NK-92 treated with Interleukin-12 subunit alpha and Interleukin-12 subunit beta, amount 100 ng/mL, for 24 hours (cell line): Measurements from ENCODE around the gene SH3YL1.

Experiments used
- DNase-seq: peaks from one replicate; lab custom pipeline; 2025; lab: John Stamatoyannopoulos, UW

The SH3YL1 gene

GRCh38 chr2:263774-264492, at the start of gene SH3YL1:
SH3YL1 (minus strand) TSS chr2:264032; CDS start chr2:263984, 48 bp downstream.
- DNase-seq, result no peak

- DNase-seq, result no peak
Observed at GRCh38 chr2:310994-311393, 47.2 kb upstream of the SH3YL1 start.

- DNase-seq, result no peak
Observed at GRCh38 chr2:309954-310510, 46.2 kb upstream of the SH3YL1 start.

GRCh38 chr2:309148-309953, 45.5 kb upstream of the SH3YL1 start:
- no peak for DNase-seq

GRCh38 chr2:305366-305765, 41.5 kb upstream of the SH3YL1 start:
- DNase-seq, result no peak

- DNase-seq, result no peak
Observed at GRCh38 chr2:296354-296753, 32.5 kb upstream of the SH3YL1 start.

GRCh38 chr2:295090-295489, 31.3 kb upstream of the SH3YL1 start:
- DNase-seq, result no peak

- no peak for DNase-seq
Observed at GRCh38 chr2:290090-290722, 26.4 kb upstream of the SH3YL1 start.

GRCh38 chr2:289362-290089, 25.7 kb upstream of the SH3YL1 start:
- DNase-seq, result no peak

- no peak for DNase-seq
Observed at GRCh38 chr2:288758-289361, 25.0 kb upstream of the SH3YL1 start.

GRCh38 chr2:287911-288757, 24.3 kb upstream of the SH3YL1 start, which contains the start of gene ALKAL2:
ALKAL2 (minus strand) TSS chr2:288091; CDS start chr2:287835, 256 bp downstream.
- no peak for DNase-seq

- DNase-seq, result no peak
Observed at GRCh38 chr2:287471-287885, 23.6 kb upstream of the SH3YL1 start.

- DNase-seq, result no peak
Observed at GRCh38 chr2:286774-287392, 23.1 kb upstream of the SH3YL1 start.

GRCh38 chr2:286035-286434, 22.2 kb upstream of the SH3YL1 start:
- DNase-seq, result no peak

GRCh38 chr2:285531-285930, 21.7 kb upstream of the SH3YL1 start:
- no peak for DNase-seq

GRCh38 chr2:284896-285492, 21.2 kb upstream of the SH3YL1 start:
- no peak for DNase-seq

GRCh38 chr2:283996-284794, 20.4 kb upstream of the SH3YL1 start:
- no peak for DNase-seq

GRCh38 chr2:282371-283263, 18.8 kb upstream of the SH3YL1 start:
- DNase-seq, result no peak
